Activated CD4-positive, alpha-beta memory T cell treated with anti-CD3 and anti-CD28 coated beads for 36 hours (primary cell): ENCODE results near the gene MRLN. TPM values are rescaled to one million over a fixed set of nuclear protein-coding genes. Genes with fewer than 3 reads are reported as not detected.

Experiments used
- CTCF ChIA-PET: fragments of 350-600 bp; sonication (Branson Sonifier 250); formaldehyde crosslinking; loops from one replicate; lab custom pipeline; 2021; ENCODE audit warnings: antibody characterized with exemption, inconsistent platforms; lab: Charles Lee
- POLR2A ChIA-PET: fragments of 350-600 bp; sonication (Branson Sonifier 250); formaldehyde crosslinking; loops from one replicate; lab custom pipeline; 2021; ENCODE audit warnings: antibody characterized with exemption; lab: Charles Lee
- DNase-seq: peaks from one replicate; pipeline ENCODE4 v3.0.0-alpha.2; 2020
- H3K27ac Mint-ChIP-seq: one replicate; pipeline ENCODE4 v1.8.0; 2021; ENCODE audit warnings: mixed read lengths
- H3K27me3 Mint-ChIP-seq: one replicate; pipeline ENCODE4 v1.8.0; 2021; ENCODE audit warnings: mixed read lengths
- H3K36me3 Mint-ChIP-seq: one replicate; pipeline ENCODE4 v1.8.0; 2021; ENCODE audit warnings: mixed read lengths
- H3K4me1 Mint-ChIP-seq: one replicate; pipeline ENCODE4 v1.8.0; 2021; ENCODE audit warnings: low read depth, mixed read lengths
- H3K4me3 Mint-ChIP-seq: one replicate; pipeline ENCODE4 v1.8.0; 2021; ENCODE audit warnings: mild to moderate bottlenecking, mixed read lengths
- H3K9me3 Mint-ChIP-seq: one replicate; pipeline ENCODE4 v1.8.0; 2021; ENCODE audit warnings: mixed read lengths
- intact Hi-C: fragments of 100-400 bp; cut with micrococcal nuclease; formaldehyde crosslinking; loops from one replicate; pipeline ENCODE4 v1.15.1; 2023
- total RNA-seq, 2 experiments: library from RNA; stranded (reverse); gene quantifications; one replicate each; pipeline ENCODE4 v1.2.3, GENCODE V29; 2021

MRLN gene
- total RNA-seq, 2 experiments from 2014 or later: not detected

- no peak overlapping the region for H3K27ac Mint-ChIP-seq
- intact Hi-C loops: no loop called here
- POLR2A ChIA-PET: no interaction called here
These were observed 57.6 kb downstream of the MRLN start for GRCh38 chr10:59695637-59696036.

GRCh38 chr10:59694936-59695335 lies 58.3 kb downstream of the MRLN start:
- no peak for DNase-seq
- Mint-ChIP-seq H3K27me3 (peaks cover 5% of the 10 kb centered on the region), H3K27ac (no peak overlapping the region), H3K36me3 (no peaks in the 10 kb centered on the region), H3K4me1 (no peaks in the 10 kb centered on the region), H3K4me3 (no peak overlapping the region), H3K9me3 (no peaks in the 10 kb centered on the region)
- intact Hi-C loops: no loop called here
- POLR2A ChIA-PET: no interaction called here
- CTCF ChIA-PET: no interaction called here

More at GRCh38 chr10:59695637-59696036, 57.6 kb downstream of the MRLN start:
- Mint-ChIP-seq H3K4me1 (no peaks in the 10 kb centered on the region), H3K4me3 (no peak overlapping the region), H3K9me3 (no peaks in the 10 kb centered on the region), H3K27me3 (peaks cover 7% of the 10 kb centered on the region), H3K36me3 (no peaks in the 10 kb centered on the region)
- CTCF ChIA-PET: interaction anchor here (0.6 kb wide), 1 partner anchor 53 kb away, joined by 3 read pairs; no protein-coding TSS in a partner anchor
- no peak for DNase-seq

GRCh38 chr10:59692113-59692512 lies 61.1 kb downstream of the MRLN start:
- intact Hi-C loops: no loop called here
- Mint-ChIP-seq H3K27me3 (peaks cover 3% of the 10 kb centered on the region), H3K4me3 (no peak overlapping the region), H3K4me1 (no peaks in the 10 kb centered on the region), H3K27ac (no peak overlapping the region), H3K9me3 (no peaks in the 10 kb centered on the region), H3K36me3 (no peaks in the 10 kb centered on the region)
- no peak for DNase-seq
- ChIA-PET POLR2A (no interaction called here), CTCF (no interaction called here)

- no peaks in the 10 kb centered on the region for H3K36me3 Mint-ChIP-seq
- H3K27ac Mint-ChIP-seq: no peak overlapping the region
- H3K9me3 Mint-ChIP-seq: no peaks in the 10 kb centered on the region
- intact Hi-C loops: no loop called here
- H3K27me3 Mint-ChIP-seq: no peaks in the 10 kb centered on the region
- no peak for DNase-seq
- no peaks in the 10 kb centered on the region for H3K4me1 Mint-ChIP-seq
- ChIA-PET POLR2A (no interaction called here), CTCF (no interaction called here)
- H3K4me3 Mint-ChIP-seq: no peak overlapping the region
These were observed 64.3 kb downstream of the MRLN start for GRCh38 chr10:59688921-59689351.

GRCh38 chr10:59687657-59688056 lies 65.6 kb downstream of the MRLN start:
- Mint-ChIP-seq H3K36me3 (no peaks in the 10 kb centered on the region), H3K4me1 (no peaks in the 10 kb centered on the region), H3K4me3 (no peak overlapping the region), H3K9me3 (no peaks in the 10 kb centered on the region), H3K27ac (no peak overlapping the region), H3K27me3 (no peaks in the 10 kb centered on the region)
- ChIA-PET CTCF (no interaction called here), POLR2A (no interaction called here)
- intact Hi-C loops: no loop called here
- no peak for DNase-seq

Other genes with a start within 250 kb of the MRLN start
- gene SLC16A9, start 43.6 kb downstream of the MRLN start, total RNA-seq: under 1 TPM; 0.40 to 0.44 TPM
- gene CCDC6, start 153.1 kb upstream of the MRLN start, total RNA-seq: 10 to 100 TPM; 49.1 to 51.5 TPM